Spleen (tissue), 7 donors: ENCODE results near the gene NGB.

Experiments
- CTCF ChIP-seq, 11 experiments: fragments of 200-600 bp in 7 of 11; fragments of 450-650 bp in 4 of 11; sonication (generic) in 4 of 11; IDR thresholded peaks in 8 of 11; conservative IDR thresholded peaks in 3 of 11; 1 replicate in 7 of 11; 2 replicates in 4 of 11; pipeline versions ENCODE4 v1.4.0 to v1.8.0; 2016 to 2021; ENCODE audit warnings: antibody characterized with exemption in 11 of 11, inconsistent platforms in 4 of 11, mild to moderate bottlenecking in 1 of 11
- POLR2A ChIP-seq, 3 donors: fragments of 450-650 bp; IDR thresholded peaks; one replicate each; pipeline ENCODE4 v1.5.1; 2017; ENCODE audit warnings: antibody characterized with exemption in 3 of 3, mild to moderate bottlenecking in 1 of 3
- donor health status: DM: no; HTN: no; CAD: no; lungs with moderate emphysema.
- donor health status: DM: no; HTN: no; CAD: no.
- donor health status: DM: no; HTN: no; CAD: no.

DNA sequence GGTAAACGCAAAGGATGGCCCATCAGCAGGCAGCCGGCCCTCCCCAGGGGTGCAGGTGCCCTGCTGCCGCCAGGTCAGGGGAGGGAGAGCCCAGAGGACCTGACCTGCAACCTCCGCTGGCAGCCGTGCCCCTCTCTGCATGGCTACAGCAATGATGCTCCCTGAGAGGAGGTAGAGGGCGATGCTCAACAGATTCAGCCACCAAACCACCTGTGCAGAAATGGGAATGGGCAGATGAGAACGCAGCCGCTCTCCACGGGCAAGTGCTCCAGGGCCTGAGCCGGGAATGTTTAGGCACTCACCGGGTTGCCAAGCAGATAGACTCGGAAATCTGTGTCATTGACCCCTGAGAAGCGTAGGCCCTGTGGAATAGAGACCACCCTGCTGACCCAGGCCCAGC, 8.7 kb upstream of the NGB start:
- TF ChIP-seq CTCF (IDR thresholded peaks at IDR 0.05 in 8 of 11, conservative IDR thresholded peaks at IDR 0.05 in 3 of 11) (no peak), POLR2A (IDR thresholded peaks at IDR 0.05) (no peak)
